Cortex of kidney (tissue), 1 donor: ENCODE results near the gene THOC1.

Experiments
- DNase-seq: peaks from one replicate; lab custom pipeline; 2025; lab: John Stamatoyannopoulos, UW

THOC1 gene

DNA sequence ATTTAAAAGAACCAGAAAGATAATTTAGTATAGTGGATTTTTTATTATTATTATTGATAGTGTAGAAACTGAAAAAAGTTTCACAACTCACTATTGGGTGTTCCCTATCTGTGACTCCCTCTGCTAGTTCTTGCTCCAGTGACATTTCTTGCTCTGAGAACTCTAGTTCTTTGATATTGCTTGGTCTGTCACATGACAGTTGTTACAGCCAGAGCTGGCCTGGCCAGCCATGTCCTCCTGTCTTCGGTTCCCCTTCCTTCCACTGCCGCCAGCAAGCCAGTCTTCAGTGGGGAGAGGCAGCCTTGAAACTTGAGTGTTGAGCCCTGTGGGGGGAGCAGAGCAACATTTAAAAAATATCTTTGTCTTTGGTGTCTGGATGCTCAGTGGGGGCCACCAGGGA lies 7.6 kb upstream of the THOC1 start:
- DNase-seq = no peak

DNA sequence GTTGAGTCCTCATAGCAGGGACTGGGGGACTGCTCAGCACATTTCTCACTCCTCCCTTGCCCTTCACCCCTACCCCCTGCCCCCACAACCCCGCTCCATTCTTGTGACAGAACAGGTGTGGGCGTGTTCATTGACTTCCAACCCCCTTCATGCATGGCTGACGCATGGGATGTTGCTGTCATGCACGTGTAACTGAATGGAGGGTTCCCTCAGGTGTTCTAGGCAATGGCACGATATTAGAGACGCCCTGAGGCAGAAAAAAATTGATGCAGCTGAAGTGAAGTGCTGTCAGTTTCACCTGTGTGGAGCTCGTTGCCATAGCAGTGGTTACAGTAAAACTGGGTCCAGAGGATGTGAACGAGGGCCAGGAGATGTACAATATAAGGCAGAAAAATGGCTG lies 6.5 kb upstream of the THOC1 start:
- DNase-seq = no peak

DNA sequence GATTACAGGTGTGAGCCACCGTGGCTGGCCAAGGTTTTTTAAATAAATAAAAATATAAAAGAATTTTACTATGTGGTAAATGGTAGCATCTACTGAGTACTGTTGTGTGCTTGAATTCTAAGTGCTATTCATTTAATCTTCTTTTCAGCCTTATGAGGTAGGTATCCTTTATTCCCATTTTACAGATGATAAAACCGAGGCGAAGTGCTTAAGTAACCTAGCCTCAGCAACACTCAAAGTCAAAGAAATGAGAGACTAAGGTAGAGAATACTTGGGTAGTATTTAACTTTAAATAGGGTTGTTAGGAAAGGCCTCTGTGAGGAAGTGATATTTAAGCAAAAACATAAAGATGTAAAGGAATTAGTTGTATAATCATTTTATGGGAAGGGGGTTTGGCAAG lies 5.7 kb upstream of the THOC1 start:
- no peak for DNase-seq

DNA sequence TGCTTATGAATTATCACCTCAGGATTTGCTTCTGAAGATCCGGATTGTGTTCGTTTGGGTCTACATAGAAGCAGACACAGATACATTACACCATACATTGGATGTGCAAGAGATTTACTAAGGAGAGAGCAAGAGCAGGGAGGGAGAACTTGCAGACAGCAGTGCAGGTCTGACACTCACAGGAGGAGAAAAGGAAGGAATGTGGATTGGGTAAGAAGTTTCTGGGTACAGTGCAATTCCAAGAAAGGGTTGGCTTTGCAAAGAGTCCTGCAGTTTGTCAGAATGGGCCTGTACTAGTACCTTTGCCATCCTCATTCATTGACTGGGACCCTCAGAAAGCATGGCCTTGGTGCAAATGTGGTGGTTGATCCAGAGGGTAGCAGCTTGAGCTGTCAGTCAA lies 4.8 kb upstream of the THOC1 start:
- no peak for DNase-seq

DNA sequence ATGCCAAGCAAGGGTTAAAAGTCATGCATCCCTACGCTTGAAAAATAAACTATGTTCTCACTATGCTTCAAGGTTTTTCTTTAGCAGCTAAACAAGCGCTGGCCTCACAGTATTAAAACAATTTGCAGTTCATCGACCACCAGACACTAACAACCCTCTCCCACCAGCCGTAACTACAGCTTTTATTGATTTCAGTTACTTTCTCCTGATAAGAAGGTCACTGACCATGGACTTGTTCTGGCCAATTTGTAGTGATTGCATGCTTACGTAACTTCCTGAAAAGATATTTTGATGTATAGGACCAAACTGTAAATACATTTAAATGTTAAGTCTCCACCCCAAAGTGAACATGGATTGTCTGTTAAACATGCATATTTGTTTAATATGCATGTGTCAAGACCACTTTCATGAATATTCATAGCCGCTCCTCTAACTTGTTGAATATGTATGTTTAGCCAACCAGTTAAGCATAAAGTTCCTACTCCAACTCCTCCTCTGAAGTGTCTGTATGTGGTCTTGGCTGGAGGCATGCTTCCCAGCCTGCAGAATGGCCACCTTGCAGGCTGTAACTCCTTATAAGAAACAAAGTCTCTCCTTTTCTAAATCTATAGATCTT lies 1.7 kb upstream of the THOC1 start:
- DNase-seq = no peak

DNA sequence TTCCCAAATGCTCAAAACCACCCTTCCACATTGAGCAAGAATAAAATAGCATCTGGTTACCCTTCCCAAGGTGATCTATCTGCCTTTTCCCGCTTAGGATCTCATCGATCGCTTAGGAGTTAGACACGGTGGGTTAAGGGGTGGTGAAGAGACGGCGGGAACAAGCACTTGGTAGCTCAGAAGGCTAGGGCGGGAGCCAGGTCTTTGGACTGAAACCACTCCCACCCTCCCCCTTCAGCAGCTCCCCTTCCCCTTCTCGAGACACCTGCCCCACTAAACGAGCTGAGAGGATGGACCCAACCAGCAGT lies 513 bp downstream of the THOC1 start:
- no peak for DNase-seq

DNA sequence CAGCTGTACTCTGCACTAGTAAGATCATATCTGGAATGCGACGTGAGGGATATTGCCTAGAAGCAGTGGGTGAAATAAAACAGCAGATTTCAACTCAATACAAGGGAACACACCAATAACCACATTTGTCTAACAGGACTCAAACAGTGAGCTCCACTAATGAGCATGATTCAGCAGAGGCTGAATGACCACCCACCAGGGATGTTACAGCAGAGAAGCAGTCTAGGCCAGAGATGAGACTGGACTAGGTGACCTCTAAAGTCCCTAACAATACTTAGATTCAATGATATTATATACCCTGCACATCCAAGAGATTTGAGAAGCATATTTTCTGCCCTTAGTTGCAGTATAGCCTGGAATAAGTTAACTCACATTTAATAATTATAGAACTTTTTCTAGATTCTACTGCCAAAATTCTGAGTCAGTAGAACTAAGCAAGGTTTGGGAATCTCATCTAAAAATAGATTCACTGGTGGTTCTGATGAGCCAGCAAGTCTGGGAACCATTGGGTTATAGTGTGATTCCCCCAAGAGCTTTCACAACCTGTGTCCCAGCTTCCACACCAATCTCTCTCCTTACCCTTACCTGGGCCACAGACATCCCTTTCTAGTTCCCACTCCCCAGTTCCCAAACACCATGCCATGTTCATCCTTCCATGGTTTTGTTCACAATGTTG lies 6.3 kb downstream of the THOC1 start:
- DNase-seq = no peak

DNA sequence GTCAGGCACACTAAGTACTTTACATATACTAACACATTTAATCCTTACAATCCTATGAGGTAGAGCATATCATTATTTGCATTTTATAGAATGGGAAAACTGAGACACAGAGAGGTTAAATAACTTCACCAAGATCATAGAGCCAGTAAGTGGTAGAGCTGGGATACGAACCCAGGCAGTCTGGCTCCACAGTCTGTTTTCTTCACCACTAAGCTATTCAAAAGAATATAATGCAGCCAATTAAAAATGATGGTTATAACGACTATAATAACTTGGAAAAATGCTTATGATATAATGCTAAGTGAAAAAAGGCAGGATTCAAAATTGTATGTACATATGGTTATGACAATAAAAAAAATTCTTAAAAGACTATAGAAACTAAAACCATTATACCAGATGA lies 7.3 kb downstream of the THOC1 start:
- no peak for DNase-seq

DNA sequence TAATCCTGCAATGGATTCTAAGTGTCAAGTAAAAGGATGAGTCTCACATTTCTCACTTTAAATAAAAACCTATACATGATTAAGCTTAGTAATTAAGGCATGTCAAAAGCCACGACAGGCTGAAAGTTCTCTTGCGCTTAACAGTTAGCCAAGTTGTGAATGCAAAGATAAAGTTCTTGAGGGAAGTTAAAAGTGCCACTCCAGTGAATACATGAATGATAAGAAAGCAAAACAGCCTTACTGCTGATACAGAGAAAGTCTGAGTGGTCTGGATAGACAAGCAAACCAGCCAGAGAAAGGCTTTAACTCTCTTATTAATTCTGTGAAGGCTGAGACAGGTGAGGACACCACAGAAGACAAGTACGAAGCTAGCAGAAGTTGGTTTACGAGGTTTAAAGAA lies 12.7 kb downstream of the THOC1 start:
- no peak for DNase-seq

DNA sequence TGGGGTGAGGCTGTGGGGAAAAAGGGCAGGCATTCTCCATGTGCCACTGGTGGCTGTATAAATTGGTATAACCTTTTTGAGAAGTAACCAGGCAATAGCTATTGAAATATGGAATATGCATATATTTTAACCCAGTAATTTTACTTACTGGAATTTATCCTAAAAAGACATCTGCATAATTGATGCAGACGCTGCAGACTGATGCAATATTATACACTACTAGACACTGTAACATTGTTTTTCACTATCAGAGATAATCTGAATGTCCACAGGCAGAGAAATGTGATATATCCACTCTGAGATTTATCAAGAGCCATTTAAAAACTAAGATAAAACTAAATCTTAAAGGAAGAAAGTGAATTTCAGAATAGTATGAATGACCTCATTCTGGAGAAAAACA lies 14.7 kb downstream of the THOC1 start:
- DNase-seq = no peak

DNA sequence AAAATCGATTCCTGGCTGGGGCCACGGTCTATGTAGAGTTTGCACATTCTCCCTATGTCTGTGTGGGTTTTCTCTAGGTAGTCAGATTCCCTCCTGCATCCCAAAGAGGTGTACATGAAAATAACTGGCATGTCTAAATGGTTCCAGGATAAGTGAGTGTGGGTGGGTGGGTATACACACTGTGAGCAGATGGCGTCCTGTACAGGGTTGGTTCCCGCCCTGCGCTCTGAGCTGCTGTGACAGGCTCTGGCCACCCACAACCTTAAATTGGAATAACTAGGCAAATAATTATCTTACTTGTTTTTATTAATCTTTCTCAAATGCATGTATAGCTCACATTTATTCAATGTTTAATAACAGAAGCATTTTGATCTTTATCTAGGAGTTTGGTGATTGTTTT lies 16.3 kb downstream of the THOC1 start:
- no peak for DNase-seq

DNA sequence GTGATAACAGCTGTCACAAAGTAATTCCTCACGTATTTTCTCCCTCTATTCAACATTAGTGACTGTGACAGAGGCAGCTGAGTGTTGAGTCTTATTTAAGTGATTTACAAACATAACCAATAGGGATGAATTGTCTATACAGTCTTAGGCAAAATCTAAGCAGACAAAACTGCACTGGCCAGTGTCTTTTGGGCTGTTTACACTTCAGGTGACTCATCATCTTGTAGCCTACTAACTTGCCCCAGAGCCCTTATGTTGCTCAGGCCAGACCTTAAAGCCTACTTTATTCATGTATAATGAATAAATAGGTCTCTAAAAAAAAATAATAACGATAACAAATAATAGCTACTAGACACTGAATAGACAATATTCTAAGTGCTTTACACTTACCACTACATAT lies 17.2 kb downstream of the THOC1 start:
- DNase-seq = no peak

DNA sequence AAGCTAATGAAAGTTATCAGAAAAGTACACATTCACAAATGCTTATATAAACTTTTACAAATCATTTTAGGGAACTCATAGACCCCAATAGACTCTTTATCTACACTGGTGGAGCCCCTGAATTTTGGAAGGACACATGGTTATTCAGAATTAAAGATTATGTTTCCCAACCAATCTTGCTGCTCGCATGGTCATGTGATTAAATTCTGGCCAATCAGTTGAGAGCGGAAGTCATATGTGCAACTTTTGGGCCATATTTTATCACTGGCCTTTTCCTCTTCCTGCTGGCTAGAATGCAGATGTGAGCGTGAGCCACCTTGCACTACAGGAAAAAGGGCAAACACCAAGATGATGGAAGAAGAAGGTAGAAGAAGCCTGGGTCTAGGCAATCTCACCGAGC lies 19.8 kb downstream of the THOC1 start:
- DNase-seq = no peak

DNA sequence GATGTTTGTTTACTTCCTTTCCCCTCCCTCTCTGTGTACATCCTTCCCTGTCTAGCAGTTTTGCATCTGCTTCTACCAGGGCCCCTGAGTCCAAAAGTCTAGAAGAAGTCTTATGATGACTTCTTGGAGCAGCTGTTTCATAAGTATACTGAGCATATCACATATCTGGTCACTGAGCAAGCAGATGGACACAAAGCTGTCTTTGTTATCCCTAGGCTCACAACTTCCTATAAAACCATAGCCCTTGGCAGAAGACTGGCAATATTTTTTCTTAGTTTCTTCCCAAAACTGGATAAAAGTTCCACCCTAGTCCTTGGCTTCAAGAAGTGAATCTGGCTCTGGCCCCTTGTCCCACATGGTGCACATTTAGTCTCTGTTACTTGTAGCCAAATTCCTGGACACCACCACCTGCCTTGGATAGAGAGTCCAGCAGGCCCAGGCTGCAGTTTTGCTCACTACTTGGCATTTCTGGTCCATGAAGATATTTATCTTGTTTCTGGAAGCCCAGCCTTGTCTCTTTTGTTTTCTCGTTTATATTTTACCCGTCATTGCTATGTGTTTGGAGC lies 22.5 kb downstream of the THOC1 start:
- no peak for DNase-seq

DNA sequence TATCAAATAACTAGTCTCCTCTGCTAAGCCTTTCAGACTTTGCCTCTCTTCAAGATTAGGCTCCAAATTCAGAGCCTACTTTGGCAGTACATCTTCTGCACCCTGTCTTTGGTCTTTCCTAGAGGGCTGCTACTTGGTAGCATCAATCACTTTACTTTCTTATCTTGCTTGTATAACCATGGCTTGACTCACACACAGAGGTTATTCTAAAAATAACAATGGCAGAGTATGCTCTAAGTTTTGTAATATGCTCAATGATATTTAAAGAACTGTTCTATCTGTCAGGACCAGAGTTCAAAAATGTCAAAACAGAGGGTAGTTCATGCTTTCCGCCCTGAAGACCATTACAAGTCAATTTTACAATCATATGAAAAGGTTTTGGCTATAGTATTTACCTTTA lies 27.7 kb downstream of the THOC1 start:
- no peak for DNase-seq

DNA sequence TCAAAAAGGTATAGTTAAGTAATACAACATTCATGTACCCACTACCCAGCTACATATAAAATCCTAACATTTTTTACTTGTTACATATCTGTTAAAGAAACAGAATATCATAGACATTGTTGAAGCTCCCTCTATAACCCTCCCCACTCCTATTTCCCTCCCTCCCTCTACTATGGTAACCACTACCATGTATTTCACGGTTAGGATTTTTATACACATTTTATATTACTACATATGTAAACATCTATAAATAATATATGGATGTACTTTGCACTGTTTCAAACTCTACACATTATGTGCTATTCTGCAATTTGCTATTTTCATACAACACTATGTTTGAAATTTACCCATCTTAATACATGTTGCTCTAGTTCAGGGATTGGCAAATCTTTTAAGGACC lies 36.3 kb downstream of the THOC1 start:
- no peak for DNase-seq

DNA sequence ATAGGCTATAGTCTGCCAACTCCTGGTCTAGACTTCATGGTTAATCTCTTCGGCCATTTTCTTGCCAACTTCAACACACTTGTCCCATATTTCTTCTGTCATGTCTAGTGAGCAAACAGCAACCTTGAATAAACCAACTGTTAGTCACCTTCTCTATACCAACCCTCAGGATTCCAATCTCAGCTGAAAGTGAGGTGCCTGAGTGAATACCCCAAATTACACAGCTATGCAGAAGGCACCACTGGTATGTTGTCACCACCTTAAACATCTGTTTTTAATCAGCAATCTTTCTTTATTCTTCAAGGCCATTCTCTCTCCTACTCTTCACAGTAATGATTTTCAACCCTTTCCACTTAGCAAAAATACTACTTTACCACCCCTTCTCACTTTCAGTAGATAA lies 39.3 kb downstream of the THOC1 start:
- no peak for DNase-seq

DNA sequence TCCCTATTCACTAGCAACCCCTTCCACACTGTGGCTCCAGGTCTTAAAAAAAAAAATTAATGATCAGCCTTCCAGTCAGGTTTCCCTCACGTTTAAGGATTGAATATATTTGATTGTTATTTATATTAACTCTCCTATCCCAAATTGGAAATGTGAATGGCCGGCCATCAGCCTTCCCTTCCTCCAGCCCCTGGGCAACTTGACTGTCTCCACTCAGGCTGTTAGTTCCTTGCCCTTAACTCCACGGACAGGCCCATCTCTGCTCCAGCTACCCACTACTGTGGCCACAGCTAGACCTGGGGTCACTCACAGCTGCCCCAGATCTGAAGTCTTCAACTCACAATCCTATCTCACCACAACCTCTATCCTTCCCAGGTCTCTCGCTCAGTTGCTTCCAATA lies 39.9 kb downstream of the THOC1 start:
- DNase-seq = no peak

DNA sequence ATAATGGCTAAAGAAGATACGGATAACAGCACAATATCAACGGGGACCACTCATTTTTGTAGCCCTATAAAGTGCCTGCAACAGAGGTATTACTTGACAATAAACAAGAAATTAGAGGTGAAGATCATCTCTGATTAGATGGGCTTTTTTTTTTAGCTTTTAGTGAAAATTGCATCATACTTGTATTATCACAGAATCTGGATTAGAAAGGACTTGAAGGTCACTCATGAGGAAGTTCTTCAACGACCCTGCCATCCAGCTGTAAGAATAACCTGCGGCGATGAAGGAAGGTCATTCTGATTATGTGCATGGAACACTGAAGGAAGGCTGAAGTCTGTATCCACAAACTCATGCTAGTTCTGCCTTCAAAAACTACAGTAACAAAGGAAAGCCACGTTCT lies 40.5 kb downstream of the THOC1 start:
- DNase-seq = no peak

DNA sequence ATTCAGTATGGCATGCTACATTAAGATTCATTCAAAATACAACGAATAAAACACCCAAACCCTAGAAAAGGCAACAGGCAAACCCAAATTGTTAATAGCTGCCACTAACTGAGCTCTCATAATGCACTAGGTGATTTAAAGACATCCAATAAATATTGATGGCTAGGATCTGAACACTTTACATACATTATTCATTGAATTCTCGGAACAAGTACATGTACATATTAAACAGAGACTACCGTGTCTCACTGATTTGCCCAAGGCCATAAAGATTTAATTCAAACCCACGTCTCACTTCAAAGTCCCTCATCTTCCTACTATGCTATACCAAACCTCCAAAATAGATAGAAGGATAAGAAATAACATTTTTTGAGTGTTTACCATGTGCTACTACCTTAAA lies 42.1 kb downstream of the THOC1 start:
- DNase-seq = no peak

DNA sequence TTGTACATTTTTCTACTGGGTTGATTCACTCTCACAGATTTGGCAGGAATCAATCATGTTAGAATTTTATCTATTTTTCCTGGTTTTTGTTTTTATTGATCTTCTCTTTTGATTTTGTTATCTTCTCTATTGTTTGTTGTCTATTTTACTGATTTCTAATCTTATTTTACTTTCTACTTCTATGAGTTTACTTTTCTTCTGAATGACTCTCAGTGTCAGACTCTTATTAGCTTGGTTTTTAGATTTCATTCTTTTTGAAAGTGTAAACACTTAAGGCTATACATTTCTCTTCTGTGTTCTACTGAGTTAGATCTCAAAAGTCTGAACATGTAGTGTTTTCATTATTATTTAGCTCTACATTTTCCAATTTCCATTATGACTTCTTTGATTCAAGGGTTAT lies 47.1 kb downstream of the THOC1 start:
- no peak for DNase-seq

DNA sequence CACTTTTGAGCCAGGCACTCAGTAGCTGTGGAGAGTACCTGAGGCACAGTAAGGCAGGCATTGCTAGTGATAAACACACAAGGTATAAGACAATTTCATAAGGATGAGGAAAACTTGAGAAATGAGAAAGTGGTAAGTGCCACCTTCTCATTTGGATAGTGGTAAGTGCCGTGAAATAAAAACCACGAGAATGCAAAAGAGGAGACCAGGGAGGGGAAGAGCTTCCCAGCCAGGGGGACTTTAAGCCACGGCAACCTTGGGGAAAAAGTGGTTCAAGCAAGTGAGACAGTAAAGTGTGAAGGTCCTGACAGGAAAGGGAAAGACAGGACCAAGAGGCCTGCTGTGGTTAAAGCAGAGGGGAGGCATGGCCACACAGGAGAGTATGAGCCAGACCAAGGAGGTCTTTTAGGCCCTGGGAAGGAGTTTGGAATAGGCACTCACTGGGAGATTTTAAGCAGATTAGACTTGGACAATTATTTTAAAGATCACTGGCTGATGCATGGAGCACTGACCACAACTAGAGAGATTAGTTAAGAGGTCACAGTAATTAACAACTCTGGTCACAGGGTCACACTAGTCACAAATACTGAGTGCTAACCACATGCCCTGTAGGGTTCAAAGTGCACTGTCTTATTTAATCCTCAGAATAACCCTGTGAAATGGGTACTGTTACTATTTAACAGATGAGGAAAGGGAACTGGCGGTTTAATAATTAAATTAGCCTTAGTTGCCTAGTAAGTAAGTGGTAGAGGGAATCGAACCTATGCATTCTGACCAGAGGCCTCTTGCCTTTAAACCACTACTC lies 50.1 kb downstream of the THOC1 start:
- DNase-seq = no peak

DNA sequence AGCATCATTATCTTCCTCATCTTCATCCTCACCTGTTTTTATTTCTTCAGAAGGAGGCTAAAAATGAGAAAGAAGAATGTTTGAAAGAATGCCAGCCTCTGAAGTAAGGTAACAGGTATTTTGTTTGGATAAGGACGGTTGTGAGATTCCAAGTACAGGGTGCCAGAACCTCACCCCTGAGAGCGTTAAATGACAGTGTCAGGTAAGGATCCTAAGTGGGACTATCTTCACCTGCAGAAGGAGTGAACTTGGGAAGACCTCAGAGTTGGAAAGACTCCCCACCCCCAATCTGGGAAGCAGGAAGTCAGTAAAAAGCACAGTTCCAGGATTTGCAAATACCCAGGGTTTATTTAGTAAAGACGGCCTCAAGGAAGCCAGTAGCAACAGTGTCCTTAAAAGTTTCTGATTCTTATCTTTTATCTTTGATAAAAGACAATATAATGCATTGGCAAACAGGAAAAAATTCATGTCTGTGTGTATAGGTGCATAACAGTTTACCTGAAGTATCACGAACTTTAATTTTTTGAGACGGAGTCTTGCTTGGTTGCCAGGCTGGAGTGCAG lies 52.3 kb downstream of the THOC1 start:
- no peak for DNase-seq
